ENCODE data around the gene SCLT1. TPM values are rescaled to one million over a fixed set of nuclear protein-coding genes. Genes with fewer than 3 reads are reported as not detected.

The SCLT1 gene
- total and polyA plus RNA-seq, 2 of the 13 experiments (the other 11 are each of a cell fraction or from before 2014, with no cell fraction given) = 1.5 to 8.7 TPM

GRCh38 chr4:129093191-129093920 is at the start of gene SCLT1 (continued):
- TF ChIP-seq AGO1 (IDR thresholded peaks at IDR 0.05; ENCODE audit: low read depth, low read length, poor library complexity, severe bottlenecking) (peak; percentile 48), ZNF253 (CRISPR knock-in tag; IDR thresholded peaks at IDR 0.05; ENCODE audit: borderline replicate concordance) (no peak), U2AF2 (IDR thresholded peaks at IDR 0.05; ENCODE audit: low read depth, low read length) (no peak), ZNF580 (CRISPR knock-in tag; IDR thresholded peaks at IDR 0.05; ENCODE audit: borderline replicate concordance, low read depth) (peak; percentile 81; the same call in 1 of the 2 replicates), DR1 (CRISPR knock-in tag; IDR thresholded peaks at IDR 0.05) (peak; percentile 17; the same call in 1 of the 2 replicates), ZNF446 (CRISPR knock-in tag; IDR thresholded peaks at IDR 0.05) (no peak), LCORL (IDR thresholded peaks at IDR 0.05) (no peak), LCORL (CRISPR knock-in tag; IDR thresholded peaks at IDR 0.05) (0 out of 2 replicates have a peak, but pooled peaks have one; percentile 44), NFE2L2 (IDR thresholded peaks at IDR 0.05; ENCODE audit: low read length) (no peak), ARID2 (CRISPR knock-in tag; IDR thresholded peaks at IDR 0.05; ENCODE audit: borderline replicate concordance) (0 out of 2 replicates have a peak, but pooled peaks have one; percentile 71), ZSCAN25 (CRISPR knock-in tag; IDR thresholded peaks at IDR 0.05) (no peak), NFKB2 (CRISPR knock-in tag; IDR thresholded peaks at IDR 0.05; ENCODE audit: borderline replicate concordance) (peak; percentile 80), NFRKB (IDR thresholded peaks at IDR 0.05) (no peak), ZFP1 (CRISPR knock-in tag; IDR thresholded peaks at IDR 0.05) (no peak), FLYWCH1 (CRISPR knock-in tag; IDR thresholded peaks at IDR 0.05) (no peak), MXD4 (CRISPR knock-in tag; IDR thresholded peaks at IDR 0.05) (peak; percentile 71), ZNF724P (CRISPR knock-in tag; IDR thresholded peaks at IDR 0.05; ENCODE audit: borderline replicate concordance) (peak; percentile 90; the same call in 1 of the 2 replicates), ATM (IDR thresholded peaks at IDR 0.05; ENCODE audit: borderline replicate concordance) (no peak), NR2C2 (CRISPR knock-in tag; IDR thresholded peaks at IDR 0.05; ENCODE audit: borderline replicate concordance) (peak; percentile 45), ZNF280B (CRISPR knock-in tag; IDR thresholded peaks at IDR 0.05; ENCODE audit: borderline replicate concordance) (peak; percentile 65; the same call in 1 of the 2 replicates), MZF1 (CRISPR knock-in tag; IDR thresholded peaks at IDR 0.05; ENCODE audit: borderline replicate concordance) (no peak), HOXA3 (CRISPR knock-in tag; IDR thresholded peaks at IDR 0.05) (peak; percentile 99), HES4 (CRISPR knock-in tag; IDR thresholded peaks at IDR 0.05; ENCODE audit: borderline replicate concordance) (no peak), RORA (CRISPR knock-in tag; IDR thresholded peaks at IDR 0.05) (no peak), HDAC2 (CRISPR knock-in tag; IDR thresholded peaks at IDR 0.05) (peak; percentile 85)
- TF ChIP-seq, protein P1, sequence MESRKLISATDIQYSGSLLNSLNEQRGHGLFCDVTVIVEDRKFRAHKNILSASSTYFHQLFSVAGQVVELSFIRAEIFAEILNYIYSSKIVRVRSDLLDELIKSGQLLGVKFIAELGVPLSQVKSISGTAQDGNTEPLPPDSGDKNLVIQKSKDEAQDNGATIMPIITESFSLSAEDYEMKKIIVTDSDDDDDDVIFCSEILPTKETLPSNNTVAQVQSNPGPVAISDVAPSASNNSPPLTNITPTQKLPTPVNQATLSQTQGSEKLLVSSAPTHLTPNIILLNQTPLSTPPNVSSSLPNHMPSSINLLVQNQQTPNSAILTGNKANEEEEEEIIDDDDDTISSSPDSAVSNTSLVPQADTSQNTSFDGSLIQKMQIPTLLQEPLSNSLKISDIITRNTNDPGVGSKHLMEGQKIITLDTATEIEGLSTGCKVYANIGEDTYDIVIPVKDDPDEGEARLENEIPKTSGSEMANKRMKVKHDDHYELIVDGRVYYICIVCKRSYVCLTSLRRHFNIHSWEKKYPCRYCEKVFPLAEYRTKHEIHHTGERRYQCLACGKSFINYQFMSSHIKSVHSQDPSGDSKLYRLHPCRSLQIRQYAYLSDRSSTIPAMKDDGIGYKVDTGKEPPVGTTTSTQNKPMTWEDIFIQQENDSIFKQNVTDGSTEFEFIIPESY (CRISPR knock-in tag; IDR thresholded peaks at IDR 0.05) = no peak
- TF ChIP-seq, protein P2, sequence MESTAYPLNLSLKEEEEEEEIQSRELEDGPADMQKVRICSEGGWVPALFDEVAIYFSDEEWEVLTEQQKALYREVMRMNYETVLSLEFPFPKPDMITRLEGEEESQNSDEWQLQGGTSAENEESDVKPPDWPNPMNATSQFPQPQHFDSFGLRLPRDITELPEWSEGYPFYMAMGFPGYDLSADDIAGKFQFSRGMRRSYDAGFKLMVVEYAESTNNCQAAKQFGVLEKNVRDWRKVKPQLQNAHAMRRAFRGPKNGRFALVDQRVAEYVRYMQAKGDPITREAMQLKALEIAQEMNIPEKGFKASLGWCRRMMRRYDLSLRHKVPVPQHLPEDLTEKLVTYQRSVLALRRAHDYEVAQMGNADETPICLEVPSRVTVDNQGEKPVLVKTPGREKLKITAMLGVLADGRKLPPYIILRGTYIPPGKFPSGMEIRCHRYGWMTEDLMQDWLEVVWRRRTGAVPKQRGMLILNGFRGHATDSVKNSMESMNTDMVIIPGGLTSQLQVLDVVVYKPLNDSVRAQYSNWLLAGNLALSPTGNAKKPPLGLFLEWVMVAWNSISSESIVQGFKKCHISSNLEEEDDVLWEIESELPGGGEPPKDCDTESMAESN (CRISPR knock-in tag; conservative IDR thresholded peaks at IDR 0.05) = peak; percentile 94

Data from HepG2 (cell line).